ENCODE measurements around the gene SYTL3. TPM values are rescaled to one million over a fixed set of nuclear protein-coding genes. Genes with fewer than 3 reads are reported as not detected.
"Not testable (repeated sequence)": the region's sequence is repeated elsewhere in the genome, so short reads cannot be mapped to it uniquely, and the experiment has no call there.

SYTL3 gene
- polyA plus RNA-seq, 1 donor (not counting 4 experiments of a cell fraction or from before 2014, with no cell fraction given): 1.4 TPM

GRCh38 chr6:158697811-158698210, 48.0 kb downstream of the SYTL3 start:
- Histone ChIP-seq H3K4me3 (ENCODE audit: control insufficient read depth in 2 of 3, extremely low read depth in 1 of 3, insufficient read depth in 2 of 3, low read depth in 1 of 3, low read length in 3 of 3) (no peak overlapping the region), H3K4me2 (ENCODE audit: control insufficient read depth, extremely low read depth, insufficient read depth, low read depth, low read length) (no peak overlapping the region), H3K9ac (ENCODE audit: control insufficient read depth, extremely low read depth, insufficient read depth, low read length) (no peak overlapping the region), H3K27ac (ENCODE audit: control insufficient read depth, insufficient read depth, low read length) (no peak overlapping the region), H3K9me1 (ENCODE audit: control insufficient read depth, extremely low read depth, insufficient read depth, low read length) (no peaks in the 10 kb centered on the region), H4K20me1 (ENCODE audit: control insufficient read depth, extremely low read depth, insufficient read depth, low read length) (no peaks in the 10 kb centered on the region), H3K27me3 (ENCODE audit: control insufficient read depth, extremely low read depth, insufficient read depth, low read length) (no peaks in the 10 kb centered on the region), H3K36me3 (ENCODE audit: control insufficient read depth in 2 of 2, extremely low read depth in 1 of 2, insufficient read depth in 2 of 2, low read length in 2 of 2) (no peaks in the 10 kb centered on the region), H3K4me1 (ENCODE audit: control insufficient read depth, extremely low read depth, insufficient read depth, low read length) (no peaks in the 10 kb centered on the region), H3K9me3 (ENCODE audit: control insufficient read depth, low read depth, low read length) (no peaks in the 10 kb centered on the region), H2AFZ (ENCODE audit: control insufficient read depth, low read length) (no peak overlapping the region), H3K79me2 (ENCODE audit: control insufficient read depth, insufficient read depth, low read length) (no peaks in the 10 kb centered on the region)
- FAIRE-seq (peak; percentile 5), DNase-seq (ENCODE audit: low read depth, low spot score) (no peak)
- dilution Hi-C loops (cut with MboI; ENCODE audit: extremely low pct_ligation_motif_present, low sequenced_read_pairs): no loop called here
- TF ChIP-seq CTCF (optimal IDR thresholded peaks at IDR 0.05 in 1 of 3, IDR thresholded peaks at IDR 0.05 in 1 of 3, conservative IDR thresholded peaks at IDR 0.05 in 1 of 3; ENCODE audit: extremely low read depth in 1 of 3, insufficient read depth in 2 of 3, low read length in 3 of 3): no peak
- no peak for TF ChIP-seq EZH2 (IDR thresholded peaks at IDR 0.05; ENCODE audit: low read length)

GRCh38 chr6:158698931-158699330, 49.1 kb downstream of the SYTL3 start:
- no peaks in the 10 kb centered on the region for H4K20me1 ChIP-seq (ENCODE audit: control insufficient read depth, extremely low read depth, insufficient read depth, low read length)
- H3K9me1 ChIP-seq (ENCODE audit: control insufficient read depth, extremely low read depth, insufficient read depth, low read length): no peaks in the 10 kb centered on the region
- H3K79me2 ChIP-seq (ENCODE audit: control insufficient read depth, insufficient read depth, low read length): no peaks in the 10 kb centered on the region
- no peaks in the 10 kb centered on the region for H3K27me3 ChIP-seq (ENCODE audit: control insufficient read depth, extremely low read depth, insufficient read depth, low read length)
- TF ChIP-seq EZH2 (IDR thresholded peaks at IDR 0.05; ENCODE audit: low read length): no peak
- H3K27ac ChIP-seq (ENCODE audit: control insufficient read depth, insufficient read depth, low read length): no peak overlapping the region
- no peak overlapping the region for H3K4me2 ChIP-seq (ENCODE audit: control insufficient read depth, extremely low read depth, insufficient read depth, low read depth, low read length)
- peaks cover 5% of the 10 kb centered on the region for H3K4me1 ChIP-seq (ENCODE audit: control insufficient read depth, extremely low read depth, insufficient read depth, low read length)
- DNase-seq (ENCODE audit: low read depth, low spot score): no peak
- no peak overlapping the region for H3K9ac ChIP-seq (ENCODE audit: control insufficient read depth, extremely low read depth, insufficient read depth, low read length)
- no peak overlapping the region for H2AFZ ChIP-seq (ENCODE audit: control insufficient read depth, low read length)
- dilution Hi-C loops (cut with MboI; ENCODE audit: extremely low pct_ligation_motif_present, low sequenced_read_pairs): no loop called here
- no peaks in the 10 kb centered on the region for H3K9me3 ChIP-seq (ENCODE audit: control insufficient read depth, low read depth, low read length)
- FAIRE-seq: no peak
- H3K4me3 ChIP-seq (ENCODE audit: control insufficient read depth in 2 of 3, extremely low read depth in 1 of 3, insufficient read depth in 2 of 3, low read depth in 1 of 3, low read length in 3 of 3): no peak overlapping the region
- H3K36me3 ChIP-seq (ENCODE audit: control insufficient read depth in 2 of 2, extremely low read depth in 1 of 2, insufficient read depth in 2 of 2, low read length in 2 of 2): no peaks in the 10 kb centered on the region

- dilution Hi-C loops (cut with MboI; ENCODE audit: extremely low pct_ligation_motif_present, low sequenced_read_pairs); FAIRE-seq; H2AFZ ChIP-seq (ENCODE audit: control insufficient read depth, low read length); H3K27me3 ChIP-seq (ENCODE audit: control insufficient read depth, extremely low read depth, insufficient read depth, low read length); H3K9ac ChIP-seq (ENCODE audit: control insufficient read depth, extremely low read depth, insufficient read depth, low read length); H3K79me2 ChIP-seq (ENCODE audit: control insufficient read depth, insufficient read depth, low read length); H3K9me1 ChIP-seq (ENCODE audit: control insufficient read depth, extremely low read depth, insufficient read depth, low read length); H3K4me3 ChIP-seq (ENCODE audit: control insufficient read depth in 2 of 3, extremely low read depth in 1 of 3, insufficient read depth in 2 of 3, low read depth in 1 of 3, low read length in 3 of 3); H4K20me1 ChIP-seq (ENCODE audit: control insufficient read depth, extremely low read depth, insufficient read depth, low read length); DNase-seq (ENCODE audit: low read depth, low spot score); H3K4me2 ChIP-seq (ENCODE audit: control insufficient read depth, extremely low read depth, insufficient read depth, low read depth, low read length); H3K9me3 ChIP-seq (ENCODE audit: control insufficient read depth, low read depth, low read length); H3K27ac ChIP-seq (ENCODE audit: control insufficient read depth, insufficient read depth, low read length); H3K36me3 ChIP-seq (ENCODE audit: control insufficient read depth in 2 of 2, extremely low read depth in 1 of 2, insufficient read depth in 2 of 2, low read length in 2 of 2): not testable (repeated sequence)
- H3K4me1 ChIP-seq (ENCODE audit: control insufficient read depth, extremely low read depth, insufficient read depth, low read length): peaks cover 17% of the 10 kb centered on the region
Measured at GRCh38 chr6:158701268-158701667, 51.4 kb downstream of the SYTL3 start.

Measured in keratinocyte (primary cell).